Fibroblast of skin of abdomen (primary cell): Measurements from ENCODE around the gene MAP2.

ENCODE experiments used
- DNase-seq: peaks from one replicate; pipeline ENCODE4 v3.0.0-alpha.2; 2013

MAP2 gene

GRCh38 chr2:209663139-209663538 is 239.3 kb downstream of the MAP2 start:
- DNase-seq = peak; percentile 40

GRCh38 chr2:209663656-209664055 is 239.8 kb downstream of the MAP2 start:
- DNase-seq = no peak

GRCh38 chr2:209666296-209666695 is 242.4 kb downstream of the MAP2 start:
- no peak for DNase-seq

- DNase-seq = no peak
These were observed 247.3 kb downstream of the MAP2 start for GRCh38 chr2:209671020-209671680.

GRCh38 chr2:209673811-209674210 is 250.0 kb downstream of the MAP2 start:
- no peak for DNase-seq

GRCh38 chr2:209680596-209680995 is 256.7 kb downstream of the MAP2 start:
- no peak for DNase-seq

GRCh38 chr2:209681201-209681735 is 257.4 kb downstream of the MAP2 start:
- no peak for DNase-seq

GRCh38 chr2:209682646-209683045 is 258.8 kb downstream of the MAP2 start:
- DNase-seq = no peak

- DNase-seq = no peak
These were observed 261.5 kb downstream of the MAP2 start for GRCh38 chr2:209685340-209685739.

- DNase-seq = no peak
These were observed 262.1 kb downstream of the MAP2 start for GRCh38 chr2:209685963-209686362.

- DNase-seq = no peak
These were observed 262.6 kb downstream of the MAP2 start for GRCh38 chr2:209686448-209686847.

GRCh38 chr2:209687323-209687969 is 263.6 kb downstream of the MAP2 start:
- peak; percentile 53 for DNase-seq

- no peak for DNase-seq
These were observed 264.5 kb downstream of the MAP2 start for GRCh38 chr2:209688385-209688784.

- DNase-seq = no peak
These were observed 266.3 kb downstream of the MAP2 start for GRCh38 chr2:209690029-209690754.

- DNase-seq = no peak
These were observed 270.9 kb downstream of the MAP2 start for GRCh38 chr2:209694748-209695147.

- no peak for DNase-seq
These were observed 273.2 kb downstream of the MAP2 start for GRCh38 chr2:209696836-209697711.

- DNase-seq = no peak
These were observed 278.9 kb downstream of the MAP2 start for GRCh38 chr2:209702775-209703174.

- DNase-seq = no peak
These were observed 289.4 kb downstream of the MAP2 start for GRCh38 chr2:209713219-209713618.

GRCh38 chr2:209719034-209719433 is 295.2 kb downstream of the MAP2 start:
- DNase-seq = peak; percentile 10

GRCh38 chr2:209721497-209721896 is 297.6 kb downstream of the MAP2 start:
- peak; percentile 51 for DNase-seq

- DNase-seq = no peak
These were observed 302.5 kb downstream of the MAP2 start for GRCh38 chr2:209726311-209726710.

- DNase-seq = no peak
These were observed 303.2 kb downstream of the MAP2 start for GRCh38 chr2:209727077-209727476.

- DNase-seq = no peak
These were observed 311.0 kb downstream of the MAP2 start for GRCh38 chr2:209734805-209735204.
